Measurements from ENCODE around the gene DCDC2C.

The DCDC2C gene

DNA sequence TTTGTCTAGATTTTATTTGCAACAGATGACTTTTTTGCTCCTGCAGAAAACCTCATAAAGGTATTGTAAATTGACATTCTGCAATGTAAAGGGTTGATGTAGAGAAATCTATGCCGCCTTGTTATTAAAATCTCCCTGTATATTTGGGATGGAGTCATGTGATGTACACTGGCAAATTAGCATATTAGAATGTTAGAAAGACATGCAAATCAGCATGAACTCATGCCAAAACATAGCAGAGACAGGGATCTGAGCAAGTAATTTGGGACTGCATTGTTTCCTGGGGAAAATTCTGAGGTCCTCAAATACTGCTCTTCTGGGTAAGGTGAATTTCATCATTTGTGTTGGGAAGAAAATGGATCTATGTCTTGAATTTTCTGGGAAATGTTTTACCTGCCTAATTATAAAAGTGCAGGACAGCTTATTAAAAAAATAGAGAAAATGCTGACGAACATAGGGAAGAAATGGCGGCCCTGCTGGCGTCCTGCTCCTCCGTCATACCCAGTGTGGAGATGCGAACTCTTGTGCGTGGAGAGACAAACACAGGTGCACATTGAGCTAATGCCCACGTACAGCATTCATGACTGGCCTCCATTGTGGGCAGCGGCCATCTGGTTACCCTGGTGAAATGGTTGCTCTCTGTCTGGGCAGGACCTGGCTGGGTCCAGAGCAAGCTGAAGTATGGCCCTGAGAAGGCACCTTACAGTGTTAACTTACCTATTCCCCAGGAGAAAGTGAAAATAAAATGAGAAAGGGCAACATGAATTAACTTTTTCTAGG is 29.1 kb upstream of the DCDC2C start:
- DNase-seq (ENCODE audit: low read depth) = no peak

DNA sequence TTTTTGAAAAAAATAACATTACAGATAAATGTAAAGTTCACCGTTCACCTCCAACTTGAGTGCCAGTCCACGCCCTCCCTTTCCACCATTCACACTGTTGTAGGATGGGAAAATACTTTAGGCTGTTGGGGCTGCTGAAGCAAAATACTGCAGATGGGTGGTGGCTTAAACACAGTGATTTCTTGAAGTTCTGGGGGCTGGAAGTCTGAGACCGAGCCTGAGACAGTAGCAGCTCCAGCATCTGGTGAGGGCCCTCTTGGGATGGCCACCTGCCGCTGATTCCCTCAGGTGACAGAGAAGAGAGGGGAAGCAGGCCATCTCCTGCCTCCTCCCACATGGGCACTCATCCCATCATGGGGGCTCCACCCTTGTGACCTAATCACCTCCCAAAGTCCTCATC is 27.7 kb upstream of the DCDC2C start:
- no peak for DNase-seq (ENCODE audit: low read depth)

DNA sequence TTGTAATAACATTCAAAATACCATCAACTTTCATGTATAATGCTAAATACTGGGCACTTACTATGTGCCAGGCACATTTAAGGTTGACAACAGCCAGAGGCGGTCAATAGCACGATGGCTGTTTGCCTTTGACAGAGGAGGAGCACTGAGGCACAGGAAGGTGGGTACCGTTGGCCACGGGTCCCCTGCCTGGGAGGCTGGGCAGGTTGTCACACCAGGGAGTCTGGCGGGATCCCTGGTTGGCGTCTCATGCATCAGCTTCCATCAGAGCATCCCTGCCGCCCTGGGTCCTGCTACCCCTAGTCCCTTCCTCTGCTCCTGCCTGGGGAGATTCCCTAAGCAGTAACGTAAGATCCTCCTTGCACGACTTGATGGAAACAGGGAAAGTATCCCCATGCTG is 25.9 kb upstream of the DCDC2C start:
- no peak for DNase-seq (ENCODE audit: low read depth)

- DNase-seq (ENCODE audit: low read depth) = no peak
These were observed 25.2 kb upstream of the DCDC2C start for GRCh38 chr2:3678212-3678611.

GRCh38 chr2:3679180-3679579 is 24.2 kb upstream of the DCDC2C start:
- DNase-seq (ENCODE audit: low read depth) = no peak

GRCh38 chr2:3679616-3680393 is 23.6 kb upstream of the DCDC2C start:
- DNase-seq (ENCODE audit: low read depth) = no peak

GRCh38 chr2:3680548-3681345 is 22.6 kb upstream of the DCDC2C start:
- DNase-seq (ENCODE audit: low read depth) = no peak

DNA sequence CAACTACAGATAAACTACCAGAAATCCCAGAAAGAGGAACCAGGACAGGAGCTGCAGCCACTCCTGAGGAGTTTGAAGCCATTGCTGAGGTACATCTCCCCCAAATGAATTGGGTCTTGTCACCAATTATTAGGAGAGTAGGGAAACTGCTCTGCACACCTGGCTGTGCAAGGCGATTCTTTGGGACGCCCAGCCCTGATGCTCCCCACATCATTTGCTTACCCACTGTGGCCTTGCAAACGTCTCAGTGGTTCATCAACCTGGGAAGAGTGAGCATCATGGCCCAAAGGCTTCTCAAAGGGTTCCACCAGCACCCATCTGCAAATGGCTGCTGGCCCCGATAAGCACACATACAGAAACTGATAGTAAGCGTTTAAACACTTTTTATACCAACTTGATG is 21.8 kb upstream of the DCDC2C start:
- DNase-seq (ENCODE audit: low read depth) = no peak

DNA sequence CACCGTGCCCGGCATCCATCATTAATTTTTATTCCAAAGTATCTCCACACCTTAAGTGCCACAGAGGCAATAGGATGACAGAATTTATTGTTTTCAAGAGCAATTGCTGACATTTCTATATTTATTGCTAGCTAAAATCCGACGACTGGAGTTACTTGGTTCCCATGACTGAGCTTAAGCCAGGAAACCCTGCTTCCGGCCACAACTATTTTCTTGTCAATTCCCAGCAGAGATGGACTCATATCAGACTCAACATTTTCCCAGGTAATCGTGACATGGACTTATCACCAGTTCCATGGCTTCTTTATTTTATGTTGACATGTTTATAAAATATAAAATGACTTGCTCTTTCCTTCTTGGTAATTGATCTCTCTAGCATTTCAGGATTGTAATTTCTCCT is 20.6 kb upstream of the DCDC2C start:
- DNase-seq (ENCODE audit: low read depth) = no peak

DNA sequence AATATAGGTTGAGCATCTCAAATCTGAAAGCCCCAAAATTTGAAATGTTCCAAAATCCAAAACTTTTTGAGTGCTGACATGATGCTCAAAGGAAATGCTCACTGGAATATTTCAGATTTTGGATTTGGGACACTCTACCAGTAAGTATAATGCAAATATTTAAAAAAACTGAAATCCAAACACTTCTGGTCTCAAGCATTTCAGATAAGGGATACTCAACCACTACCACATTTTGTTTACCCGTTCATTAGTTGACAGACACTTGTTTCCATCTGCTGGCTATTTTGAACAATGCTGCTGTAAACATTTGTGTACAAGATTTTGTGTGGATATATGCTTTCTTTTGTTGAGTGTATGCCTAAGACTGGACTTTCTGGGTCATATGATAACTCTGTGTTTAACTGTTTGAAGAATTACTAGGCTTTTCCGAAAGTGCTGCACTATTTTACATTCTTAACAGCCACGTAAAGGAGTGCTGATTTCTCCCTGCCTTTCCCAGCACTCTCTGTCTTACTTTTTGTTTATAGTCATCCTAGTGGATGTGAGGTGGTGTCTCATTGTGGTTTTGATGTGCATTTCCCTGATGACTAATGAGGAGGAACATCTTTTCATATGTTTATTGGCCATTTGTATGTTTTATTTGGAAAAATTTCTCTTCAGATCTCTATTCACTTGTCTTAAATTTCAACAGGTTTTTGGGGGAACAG is 19.5 kb upstream of the DCDC2C start:
- no peak for DNase-seq (ENCODE audit: low read depth)

DNA sequence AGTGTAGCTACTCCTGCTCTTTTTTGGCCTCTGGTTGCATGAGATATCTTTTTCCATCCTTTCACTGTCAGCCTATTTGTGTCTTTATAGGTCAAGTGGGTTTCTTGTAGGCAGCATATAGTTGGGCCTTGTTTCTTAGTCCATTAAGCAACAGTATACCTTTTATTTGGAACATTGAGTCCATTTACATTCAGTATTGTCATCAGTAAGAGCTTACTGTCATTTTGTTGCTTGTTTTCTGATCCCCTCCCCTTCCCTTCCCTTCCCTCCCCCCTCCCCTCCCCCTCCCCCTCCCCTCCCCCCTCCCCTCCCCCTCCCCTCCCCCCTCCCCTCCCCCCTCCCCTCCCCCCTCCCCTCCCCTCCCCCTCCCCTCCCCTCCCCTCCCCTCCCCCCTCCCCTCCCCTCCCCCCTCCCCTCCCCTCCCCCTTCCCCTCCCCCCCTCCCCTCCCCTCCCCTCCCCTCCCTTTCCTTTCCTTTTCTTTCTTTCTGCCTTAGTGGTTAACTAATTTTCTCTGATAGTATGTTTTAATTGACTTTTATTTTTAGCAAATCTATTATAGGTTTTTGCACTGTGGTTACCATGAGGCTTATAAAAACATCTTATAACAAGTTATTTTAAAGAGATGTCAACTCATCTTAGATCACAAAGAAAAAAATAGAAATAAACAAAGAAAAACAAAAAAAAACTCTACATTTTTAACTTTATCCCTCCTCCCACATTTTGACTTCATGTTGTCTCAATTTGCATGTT is 13.2 kb upstream of the DCDC2C start:
- no peak for DNase-seq (ENCODE audit: low read depth)

DNA sequence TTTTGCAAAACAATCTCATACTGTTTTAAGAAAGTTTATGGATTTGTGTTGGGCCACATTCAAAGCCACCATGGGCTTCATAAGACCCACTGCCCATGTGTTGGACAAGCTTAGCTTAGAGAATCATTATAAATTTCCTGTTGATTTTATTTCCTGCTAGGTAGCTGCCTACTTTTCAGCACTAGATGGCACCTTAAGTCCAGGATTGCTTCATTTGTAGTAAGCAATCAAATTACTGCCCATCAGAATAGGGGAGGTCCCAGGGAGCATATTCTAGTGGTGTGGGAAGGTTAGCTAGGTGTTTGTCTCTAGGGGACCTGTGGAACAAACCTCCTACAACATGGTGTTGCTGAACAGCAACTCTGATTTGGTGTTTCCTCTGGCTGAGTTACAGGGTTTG is 11.0 kb upstream of the DCDC2C start:
- DNase-seq (ENCODE audit: low read depth) = no peak

GRCh38 chr2:3696545-3696944 is 6.8 kb upstream of the DCDC2C start:
- no peak for DNase-seq (ENCODE audit: low read depth)

GRCh38 chr2:3701071-3701470 is 2.3 kb upstream of the DCDC2C start:
- DNase-seq (ENCODE audit: low read depth) = no peak

DNA sequence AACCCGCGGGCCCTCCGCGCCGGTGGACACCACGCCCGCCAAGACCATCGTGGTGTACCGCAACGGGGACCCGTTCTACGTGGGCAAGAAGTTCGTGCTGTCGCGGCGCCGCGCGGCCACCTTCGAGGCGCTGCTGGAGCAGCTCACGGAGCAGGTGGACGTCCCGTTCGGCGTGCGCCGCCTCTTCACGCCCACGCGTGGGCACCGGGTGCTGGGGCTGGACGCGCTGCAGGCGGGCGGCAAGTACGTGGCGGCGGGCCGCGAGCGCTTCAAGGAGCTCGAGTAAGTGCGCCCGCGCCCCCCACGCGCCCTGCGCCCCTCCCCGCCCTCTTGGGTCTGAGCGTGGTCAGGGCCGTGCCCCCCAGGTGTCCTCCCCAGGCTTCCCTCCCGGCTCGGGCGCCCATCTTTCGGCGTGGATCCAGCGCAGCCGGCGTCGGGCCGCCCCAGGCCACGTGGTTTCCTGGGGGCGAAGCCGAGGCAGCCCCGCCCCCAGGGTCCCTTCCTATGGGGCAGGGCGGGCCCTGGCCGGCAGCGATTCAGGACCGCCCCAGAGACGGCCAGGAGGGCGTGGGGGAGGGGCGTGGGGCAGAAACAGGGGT is 481 bp downstream of the DCDC2C start:
- no peak for DNase-seq (ENCODE audit: low read depth)

DNA sequence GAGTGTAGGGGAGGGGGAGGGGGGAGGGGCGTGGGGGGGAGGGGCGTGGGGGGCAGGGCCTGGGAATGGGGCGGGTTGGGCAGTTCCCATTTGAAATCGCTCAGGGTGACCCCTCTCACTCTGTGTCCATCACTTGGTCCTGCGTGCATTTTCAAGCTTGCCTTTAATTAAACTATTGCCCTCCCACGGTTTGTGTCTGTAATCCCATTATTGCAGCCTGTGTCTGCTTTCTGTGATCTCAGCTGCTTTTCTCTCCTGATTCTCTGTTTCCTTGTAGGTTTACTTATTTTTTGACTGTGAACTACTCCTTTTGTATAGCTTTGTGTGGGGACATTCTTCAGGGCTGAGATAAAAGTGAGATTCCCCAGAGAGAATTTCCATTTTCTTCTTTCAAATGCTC is 1.3 kb downstream of the DCDC2C start:
- DNase-seq (ENCODE audit: low read depth) = no peak

DNA sequence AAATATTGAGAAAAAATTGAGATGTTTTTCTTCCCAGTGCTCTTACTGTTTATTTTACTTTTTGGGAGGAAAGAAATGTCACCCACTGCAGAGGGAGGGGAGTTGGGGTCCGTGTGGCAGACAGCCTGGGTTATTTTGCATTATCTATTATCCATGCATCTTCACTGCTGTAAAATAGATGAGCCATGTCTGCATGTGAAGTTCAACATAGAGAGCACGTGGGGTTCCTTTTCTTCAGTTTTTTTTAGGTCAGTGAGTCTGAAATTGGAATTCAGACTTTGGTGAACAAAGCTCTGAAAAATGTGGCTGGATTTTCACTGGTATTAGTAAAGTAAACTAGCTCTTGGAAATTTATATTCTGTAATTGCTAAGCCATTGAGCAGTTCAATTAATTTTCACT is 2.4 kb downstream of the DCDC2C start:
- no peak for DNase-seq (ENCODE audit: low read depth)

DNA sequence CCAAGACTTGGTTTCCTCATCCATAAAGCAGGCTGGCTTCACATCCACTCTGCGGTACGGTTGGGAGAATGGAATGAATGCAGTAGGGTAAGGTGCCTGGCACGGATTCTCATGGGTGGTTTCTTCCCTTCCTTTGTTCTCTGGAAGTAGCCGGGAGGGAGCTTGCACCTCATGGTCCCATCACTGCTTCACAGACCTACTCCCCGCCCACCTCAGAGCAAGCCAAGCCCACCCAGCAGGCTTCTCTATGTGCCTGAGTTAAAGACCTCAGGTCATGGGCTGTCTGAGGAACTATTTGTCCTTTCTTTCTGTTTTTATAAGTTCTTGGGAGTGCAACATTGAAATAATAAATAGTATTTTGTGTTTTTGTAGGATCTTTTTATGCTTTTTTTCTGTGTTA is 3.5 kb downstream of the DCDC2C start:
- no peak for DNase-seq (ENCODE audit: low read depth)

DNA sequence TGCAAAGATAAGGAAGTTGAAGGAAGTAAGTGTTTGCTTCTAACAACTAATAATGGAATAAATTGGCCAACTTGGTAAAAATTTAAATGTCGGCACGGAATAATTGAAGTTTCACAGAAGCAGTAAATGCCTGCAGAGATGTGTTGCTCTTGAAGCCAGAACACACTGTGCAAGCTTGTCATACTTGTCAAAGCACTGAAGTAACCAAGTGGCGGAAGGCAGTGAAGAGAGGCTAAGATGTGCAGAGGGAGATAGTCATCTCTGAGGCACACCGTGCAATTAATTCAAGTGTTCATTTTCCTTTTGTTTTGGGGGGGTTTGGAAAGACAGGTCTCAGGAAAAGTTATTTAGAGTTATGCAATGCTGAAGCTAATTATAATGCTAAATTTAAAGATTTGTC is 5.2 kb downstream of the DCDC2C start:
- no peak for DNase-seq (ENCODE audit: low read depth)

DNA sequence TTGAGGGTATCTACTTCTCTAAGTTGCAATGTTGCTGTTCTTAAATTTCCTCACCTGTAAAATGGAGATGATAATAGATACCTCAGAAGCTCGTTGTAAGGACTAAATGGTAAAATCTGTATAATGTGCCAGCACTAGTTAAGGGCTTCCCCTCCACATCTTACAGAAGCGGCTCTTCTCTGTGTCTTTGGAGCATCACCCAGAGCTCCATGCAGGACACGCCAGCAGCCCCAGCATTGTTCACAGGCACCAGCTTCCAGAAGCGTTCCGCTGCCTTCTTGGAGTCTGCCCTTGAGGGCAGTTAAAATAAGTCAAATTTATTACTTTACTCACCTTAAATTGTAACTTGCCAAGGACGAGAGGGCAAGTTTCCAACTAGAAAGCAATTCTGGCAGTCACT is 5.8 kb downstream of the DCDC2C start:
- no peak for DNase-seq (ENCODE audit: low read depth)

- DNase-seq (ENCODE audit: low read depth) = no peak
These were observed 9.0 kb downstream of the DCDC2C start for GRCh38 chr2:3712424-3712823.
